ENCODE data around the gene REXO1.

REXO1 gene

DNA sequence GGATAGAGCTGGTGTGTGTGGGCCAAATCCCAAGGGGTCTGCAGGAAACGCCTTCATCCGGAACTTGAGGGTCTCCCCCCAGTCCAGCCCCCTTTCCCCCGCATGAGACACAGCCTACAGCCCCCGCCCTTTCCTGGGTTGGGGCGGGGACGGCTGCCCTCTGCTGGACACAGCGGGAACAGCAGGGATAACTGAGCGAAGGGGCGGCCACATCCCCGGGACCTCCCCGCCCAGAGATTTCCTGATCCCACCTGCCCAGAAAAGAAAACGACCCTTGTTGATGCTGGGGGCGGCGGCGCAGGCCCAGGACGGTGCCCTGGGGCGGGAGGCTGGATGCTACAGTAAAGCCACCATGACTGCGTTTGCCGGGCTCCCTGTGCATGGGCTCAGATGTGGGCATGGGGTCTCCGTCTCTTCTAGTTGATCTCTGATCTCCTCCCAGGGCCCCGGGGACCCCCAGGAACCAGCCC lies 80.8 kb downstream of the REXO1 start:
- H3K9ac ChIP-seq (ENCODE audit: low read length), result no peak overlapping the region
- no peaks in the 10 kb centered on the region for H3K79me2 ChIP-seq (ENCODE audit: low read length)
- H2AFZ ChIP-seq (ENCODE audit: low read length), result no peak overlapping the region
- no peaks in the 10 kb centered on the region for H3K9me2 ChIP-seq (replicated peaks; ENCODE audit: insufficient read depth, low read length)
- H3K4me3 ChIP-seq (ENCODE audit: low read length), result no peak overlapping the region
- peaks cover 90% of the 10 kb centered on the region for H3K27me3 ChIP-seq (replicated peaks; ENCODE audit: insufficient read depth, low read length)
- H3K9me3 ChIP-seq (replicated peaks; ENCODE audit: insufficient read depth, low read length), result no peaks in the 10 kb centered on the region
- H3K36me3 ChIP-seq (replicated peaks; ENCODE audit: insufficient read depth, low read length), result no peaks in the 10 kb centered on the region
- no peaks in the 10 kb centered on the region for H3F3A ChIP-seq (ENCODE audit: insufficient read depth, low read length)
- DNase-seq, result peak; percentile 26
- no peak overlapping the region; the same call in 1 of the 2 replicates for H3K4me2 ChIP-seq (ENCODE audit: low read depth, low read length)
- no peaks in the 10 kb centered on the region for H3K4me1 ChIP-seq (ENCODE audit: low read length)
- H3K27ac ChIP-seq (ENCODE audit: low read length), result no peak overlapping the region
- no peaks in the 10 kb centered on the region for H4K20me1 ChIP-seq (ENCODE audit: insufficient read depth, low read length)
- TF ChIP-seq CTCF (IDR thresholded peaks at IDR 0.05; ENCODE audit: low read length) (peak; percentile 99), EZH2phosphoT487 (IDR thresholded peaks at IDR 0.05; ENCODE audit: low read length) (no peak), EZH2 (optimal IDR thresholded peaks at IDR 0.05; ENCODE audit: low read depth, low read length) (peak; percentile 64)

- Histone ChIP-seq H4K20me1 (ENCODE audit: insufficient read depth, low read length) (no peaks in the 10 kb centered on the region), H3K27ac (ENCODE audit: low read length) (no peak overlapping the region), H3K4me1 (ENCODE audit: low read length) (no peaks in the 10 kb centered on the region), H3K27me3 (replicated peaks; ENCODE audit: insufficient read depth, low read length) (peaks cover 96% of the 10 kb centered on the region), H3K4me2 (ENCODE audit: low read depth, low read length) (no peak overlapping the region), H3K36me3 (replicated peaks; ENCODE audit: insufficient read depth, low read length) (no peaks in the 10 kb centered on the region), H3F3A (ENCODE audit: insufficient read depth, low read length) (no peaks in the 10 kb centered on the region), H3K9ac (ENCODE audit: low read length) (no peak overlapping the region), H3K4me3 (ENCODE audit: low read length) (no peak overlapping the region), H3K79me2 (ENCODE audit: low read length) (no peaks in the 10 kb centered on the region), H2AFZ (ENCODE audit: low read length) (no peak overlapping the region), H3K9me2 (replicated peaks; ENCODE audit: insufficient read depth, low read length) (no peaks in the 10 kb centered on the region), H3K9me3 (replicated peaks; ENCODE audit: insufficient read depth, low read length) (no peaks in the 10 kb centered on the region)
- DNase-seq, result no peak
- TF ChIP-seq CTCF (IDR thresholded peaks at IDR 0.05; ENCODE audit: low read length) (no peak), EZH2phosphoT487 (IDR thresholded peaks at IDR 0.05; ENCODE audit: low read length) (no peak), EZH2 (optimal IDR thresholded peaks at IDR 0.05; ENCODE audit: low read depth, low read length) (no peak)
These were observed 81.4 kb downstream of the REXO1 start for GRCh38 chr19:1766800-1767352.

DNA sequence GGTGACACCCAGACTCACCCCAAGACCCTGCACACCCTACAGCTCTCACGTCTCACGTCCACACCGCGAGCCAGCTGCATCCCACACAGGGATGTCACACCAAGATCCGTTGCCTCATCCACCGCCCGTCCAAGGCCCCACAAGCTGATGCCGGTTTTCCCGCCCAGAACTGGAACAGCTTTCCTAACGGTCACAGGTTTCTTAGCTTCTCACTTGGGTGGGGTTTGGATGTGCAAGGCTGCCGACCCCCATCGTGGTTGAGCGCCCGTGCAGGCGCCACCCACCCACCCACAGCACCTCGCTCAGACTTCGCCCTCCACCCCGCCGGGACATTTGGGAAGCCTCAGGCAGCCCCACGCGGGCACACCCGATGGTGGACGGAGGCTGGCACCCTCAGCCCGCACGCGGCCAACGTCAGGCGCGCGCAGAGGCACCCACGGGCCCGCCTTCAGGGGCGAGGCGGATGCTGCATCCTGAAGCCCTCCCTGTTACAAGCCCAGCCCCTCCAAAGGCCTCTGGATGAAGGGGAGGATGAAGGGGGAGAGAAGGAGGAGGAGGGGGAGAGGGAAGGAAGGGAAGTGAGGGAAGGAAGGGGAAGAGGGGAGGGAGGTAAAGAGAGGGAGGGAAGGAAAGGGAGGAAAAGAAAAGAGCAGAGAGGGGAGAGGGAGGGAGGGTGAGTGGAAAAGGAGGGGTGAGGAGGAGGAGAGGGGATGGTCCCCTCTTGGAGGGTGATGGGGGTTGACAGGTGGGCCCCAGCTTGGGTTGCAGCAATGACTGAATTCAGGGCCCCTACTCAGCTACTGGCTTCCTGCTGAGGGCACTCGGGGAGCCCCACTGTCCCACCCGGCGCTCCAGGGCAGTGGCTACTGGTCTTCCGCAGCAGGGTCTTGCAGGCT lies 82.1 kb downstream of the REXO1 start:
- no peaks in the 10 kb centered on the region for H3K4me1 ChIP-seq (ENCODE audit: low read length)
- no peak overlapping the region for H3K4me3 ChIP-seq (ENCODE audit: low read length)
- no peaks in the 10 kb centered on the region for H3K9me2 ChIP-seq (replicated peaks; ENCODE audit: insufficient read depth, low read length)
- no peak overlapping the region for H3K9ac ChIP-seq (ENCODE audit: low read length)
- H3K9me3 ChIP-seq (replicated peaks; ENCODE audit: insufficient read depth, low read length), result no peaks in the 10 kb centered on the region
- H3K79me2 ChIP-seq (ENCODE audit: low read length), result no peaks in the 10 kb centered on the region
- H3K27me3 ChIP-seq (replicated peaks; ENCODE audit: insufficient read depth, low read length), result peaks cover 97% of the 10 kb centered on the region
- H3K27ac ChIP-seq (ENCODE audit: low read length), result no peak overlapping the region
- no peak for DNase-seq
- no peak overlapping the region for H3K4me2 ChIP-seq (ENCODE audit: low read depth, low read length)
- TF ChIP-seq EZH2phosphoT487 (IDR thresholded peaks at IDR 0.05; ENCODE audit: low read length) (no peak), CTCF (IDR thresholded peaks at IDR 0.05; ENCODE audit: low read length) (no peak), EZH2 (optimal IDR thresholded peaks at IDR 0.05; ENCODE audit: low read depth, low read length) (no peak)
- no peak overlapping the region for H2AFZ ChIP-seq (ENCODE audit: low read length)
- H3K36me3 ChIP-seq (replicated peaks; ENCODE audit: insufficient read depth, low read length), result no peaks in the 10 kb centered on the region
- no peaks in the 10 kb centered on the region for H3F3A ChIP-seq (ENCODE audit: insufficient read depth, low read length)
- H4K20me1 ChIP-seq (ENCODE audit: insufficient read depth, low read length), result no peaks in the 10 kb centered on the region

Measured in MM.1S (cell line).